Measurements from ENCODE around the gene GMCL1.

DNA sequence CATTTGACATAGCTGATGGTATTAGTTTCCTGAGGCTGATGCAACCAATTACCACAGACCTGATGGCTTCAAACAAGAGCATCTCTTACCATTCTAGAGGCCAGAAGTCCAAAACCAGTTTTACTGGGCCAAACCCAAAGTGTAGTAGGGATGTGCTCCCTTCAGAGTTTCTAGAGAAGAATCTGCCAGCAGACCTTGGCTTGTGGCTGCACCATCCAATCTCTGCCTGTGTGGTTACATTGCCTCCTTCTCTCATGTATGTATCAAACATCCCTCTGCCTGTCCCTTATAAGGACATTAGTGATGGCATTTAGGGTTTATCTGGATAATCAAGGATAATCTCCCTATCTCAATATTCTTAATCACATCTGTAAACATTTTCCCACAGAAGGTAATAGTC, 59.8 kb downstream of the GMCL1 start:
- TF ChIP-seq CTCF (IDR thresholded peaks at IDR 0.05; ENCODE audit: low read length) (no peak), EZH2 (optimal IDR thresholded peaks at IDR 0.05; ENCODE audit: low read depth, low read length) (no peak)

Measured in MM.1S (cell line).